Ecto neural progenitor cell (in vitro differentiated cells): ENCODE results near the gene KRTAP1-4.
"Not testable (repeated sequence)": the region's sequence is repeated elsewhere in the genome, so short reads cannot be mapped to it uniquely, and the experiment has no call there.

Source experiments
- DNase-seq: peaks from one replicate; pipeline ENCODE4 v3.0.0-alpha.2; 2018; ENCODE audit warnings: low spot score

KRTAP1-4 gene

DNA sequence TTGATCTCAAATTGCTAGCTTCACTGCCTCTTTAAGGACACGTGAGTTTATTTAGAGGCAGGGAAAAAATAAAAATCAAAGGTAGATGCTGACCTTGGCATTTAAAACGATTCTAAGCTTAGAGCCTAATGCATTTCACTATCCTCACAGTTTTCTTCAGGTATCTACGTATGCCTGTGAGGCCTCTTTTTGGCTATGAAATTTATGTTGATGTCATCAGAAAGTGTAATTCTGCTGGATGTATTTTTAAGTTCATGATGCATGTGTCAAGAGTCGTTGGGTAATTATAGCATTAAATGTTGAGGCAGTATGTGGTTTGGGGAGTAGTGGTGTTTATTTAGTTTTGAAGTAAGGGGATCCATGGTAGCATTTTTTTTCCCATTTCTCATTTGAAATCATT, 26.1 kb downstream of the KRTAP1-4 start:
- no peak for DNase-seq

DNA sequence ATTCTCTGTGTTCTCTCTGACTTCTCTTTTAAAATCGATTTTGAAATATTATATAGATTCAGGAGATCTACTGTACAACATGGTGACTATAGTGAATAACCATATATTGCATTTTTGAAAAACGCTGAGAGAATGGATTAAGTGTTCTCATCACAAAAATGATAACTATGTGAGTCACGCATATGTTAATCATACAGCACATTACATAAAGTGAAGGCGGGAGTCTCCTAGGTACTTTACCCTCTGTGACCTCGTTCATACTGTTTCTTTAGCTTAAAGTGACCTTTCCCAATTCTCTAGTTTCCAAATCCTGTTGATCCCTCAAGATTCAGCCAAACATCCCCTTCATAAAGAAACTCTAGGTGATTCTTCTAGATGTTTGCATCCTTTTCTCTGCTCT, 27.2 kb downstream of the KRTAP1-4 start:
- no peak for DNase-seq

DNA sequence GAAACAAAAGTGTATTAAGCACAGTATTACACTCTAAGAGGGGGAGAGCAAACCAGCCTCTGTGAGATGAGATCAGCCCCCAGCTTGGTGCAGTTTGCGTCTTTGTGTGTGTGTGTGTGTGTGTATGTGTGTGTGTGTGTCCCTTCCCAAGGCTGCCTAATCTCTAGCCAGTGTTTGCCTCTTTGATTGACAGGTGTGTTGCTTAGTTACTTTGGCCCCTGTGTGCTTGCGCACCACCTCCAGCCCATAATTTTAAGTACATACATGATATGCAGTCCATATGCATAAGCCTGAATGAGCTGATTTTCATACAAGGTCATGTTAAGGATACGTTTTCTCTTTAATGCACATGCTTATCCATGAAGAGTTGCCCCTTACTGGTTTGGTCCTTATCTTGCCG, 28.2 kb downstream of the KRTAP1-4 start:
- no peak for DNase-seq

GRCh38 chr17:40999563-40999962, 30.4 kb downstream of the KRTAP1-4 start, which contains the start of gene KRTAP3-2:
KRTAP3-2 (minus strand) TSS chr17:40999906; CDS start chr17:40999853, 53 bp downstream.
- not testable (repeated sequence) for DNase-seq

- DNase-seq = no peak
Observed at GRCh38 chr17:40997361-40997760, 32.6 kb downstream of the KRTAP1-4 start.

DNA sequence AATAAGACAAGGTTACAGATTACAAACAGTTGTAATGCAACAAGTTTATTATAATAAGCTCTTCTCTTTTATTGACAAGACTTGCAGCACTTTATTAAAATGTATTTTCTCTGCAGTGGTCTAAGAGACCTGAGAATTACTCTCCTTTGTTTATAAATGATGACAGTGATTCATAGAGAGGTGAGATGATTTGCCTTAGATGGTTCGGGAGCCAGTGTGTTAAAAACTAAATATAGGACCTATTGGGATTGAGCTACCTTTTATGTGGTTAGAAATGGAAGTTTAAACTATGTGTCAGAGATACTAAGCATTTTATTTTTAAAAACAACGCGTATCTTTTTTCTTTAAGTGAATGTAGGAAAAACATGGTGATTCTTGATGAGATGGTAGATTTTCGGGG, 33.2 kb downstream of the KRTAP1-4 start:
- DNase-seq = no peak

GRCh38 chr17:40995116-40995515, 34.9 kb downstream of the KRTAP1-4 start:
- DNase-seq = no peak

GRCh38 chr17:40993839-40994238, 36.2 kb downstream of the KRTAP1-4 start, which contains the start of gene KRTAP3-3:
KRTAP3-3 (minus strand) TSS chr17:40994164; CDS start chr17:40994097, 67 bp downstream.
- no peak for DNase-seq

DNA sequence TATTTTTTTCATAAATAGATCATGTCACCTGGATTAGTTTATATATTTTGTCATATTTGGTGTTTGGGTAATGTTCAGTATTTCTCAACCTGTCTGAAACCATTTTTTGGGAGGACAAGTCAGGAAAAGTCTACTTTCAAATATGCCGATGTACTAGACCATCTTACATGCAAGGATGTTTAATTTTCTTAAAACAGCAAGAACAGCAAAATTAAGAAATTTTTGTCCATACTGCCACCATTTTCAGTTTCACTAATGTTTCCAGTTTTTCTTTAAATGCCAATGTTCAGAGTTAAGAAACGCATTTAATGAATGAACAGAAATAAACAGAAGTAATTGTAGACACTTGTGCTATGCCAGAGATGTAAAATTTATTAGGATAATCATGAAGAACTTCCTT, 36.9 kb downstream of the KRTAP1-4 start:
- DNase-seq = no peak

- no peak for DNase-seq
Observed at GRCh38 chr17:40992666-40993065, 37.3 kb downstream of the KRTAP1-4 start.

GRCh38 chr17:40986920-40987319, 43.1 kb downstream of the KRTAP1-4 start:
- no peak for DNase-seq

- no peak for DNase-seq
Observed at GRCh38 chr17:40984226-40984625, 45.8 kb downstream of the KRTAP1-4 start, which contains the start of gene KRT40. KRT40 (minus strand) TSS chr17:40984326; CDS start chr17:40984273, 53 bp downstream.

- DNase-seq = no peak
Observed at GRCh38 chr17:40981115-40981514, 48.9 kb downstream of the KRTAP1-4 start.

GRCh38 chr17:40980596-40980995, 49.4 kb downstream of the KRTAP1-4 start:
- DNase-seq = no peak

- no peak for DNase-seq
Observed at GRCh38 chr17:40980117-40980516, 49.9 kb downstream of the KRTAP1-4 start.
